ENCODE data around the gene GATB. TPM values are rescaled to one million over a fixed set of nuclear protein-coding genes. Genes with fewer than 3 reads are reported as not detected.

GATB gene
- total RNA-seq, 1 donor from 2014 or later, result 17.7 TPM

GRCh38 chr4:151729731-151730559 is 30.9 kb downstream of the GATB start:
- Histone ChIP-seq H3K36me3 (no peaks in the 10 kb centered on the region), H3K27me3 (no peaks in the 10 kb centered on the region), H3K4me1 (no peaks in the 10 kb centered on the region), H3K4me3 (no peak overlapping the region), H3K9me3 (no peaks in the 10 kb centered on the region), H3K27ac (no peak overlapping the region)
- ATAC-seq (no peak), DNase-seq (no peak)
- TF ChIP-seq CTCF (IDR thresholded peaks at IDR 0.05), result no peak
- intact Hi-C loops (cut with DNase I), result no loop called here

GRCh38 chr4:151728679-151729078 is 32.1 kb downstream of the GATB start:
- no peak overlapping the region for H3K4me3 ChIP-seq
- H3K4me1 ChIP-seq, result no peaks in the 10 kb centered on the region
- TF ChIP-seq CTCF (IDR thresholded peaks at IDR 0.05), result no peak
- no peaks in the 10 kb centered on the region for H3K9me3 ChIP-seq
- no peak for DNase-seq
- H3K36me3 ChIP-seq, result no peaks in the 10 kb centered on the region
- no peak for ATAC-seq
- H3K27me3 ChIP-seq, result no peaks in the 10 kb centered on the region
- H3K27ac ChIP-seq, result no peak overlapping the region
- intact Hi-C loops (cut with DNase I), result no loop called here

GRCh38 chr4:151728006-151728405 is 32.8 kb downstream of the GATB start:
- intact Hi-C loops (cut with DNase I), result no loop called here
- no peaks in the 10 kb centered on the region for H3K4me1 ChIP-seq
- no peaks in the 10 kb centered on the region for H3K36me3 ChIP-seq
- H3K9me3 ChIP-seq, result no peaks in the 10 kb centered on the region
- H3K27ac ChIP-seq, result no peak overlapping the region
- ATAC-seq (no peak), DNase-seq (no peak)
- H3K4me3 ChIP-seq, result no peak overlapping the region
- H3K27me3 ChIP-seq, result no peaks in the 10 kb centered on the region
- TF ChIP-seq CTCF (IDR thresholded peaks at IDR 0.05), result no peak

GRCh38 chr4:151727365-151727764 is 33.4 kb downstream of the GATB start:
- DNase-seq, result no peak
- intact Hi-C loops (cut with DNase I), result no loop called here
- Histone ChIP-seq H3K27me3 (no peaks in the 10 kb centered on the region), H3K4me3 (no peak overlapping the region), H3K4me1 (no peaks in the 10 kb centered on the region), H3K36me3 (no peaks in the 10 kb centered on the region), H3K9me3 (no peaks in the 10 kb centered on the region), H3K27ac (no peak overlapping the region)
- no peak for ATAC-seq
- no peak for TF ChIP-seq CTCF (IDR thresholded peaks at IDR 0.05)

GRCh38 chr4:151725087-151725486 is 35.7 kb downstream of the GATB start:
- no peak for ATAC-seq
- no peak for TF ChIP-seq CTCF (IDR thresholded peaks at IDR 0.05)

More at GRCh38 chr4:151725087-151725486, 35.7 kb downstream of the GATB start:
- H3K27ac ChIP-seq, result no peak overlapping the region
- intact Hi-C loops (cut with DNase I), result no loop called here
- no peaks in the 10 kb centered on the region for H3K27me3 ChIP-seq
- no peak for DNase-seq
- H3K4me3 ChIP-seq, result no peak overlapping the region
- no peaks in the 10 kb centered on the region for H3K36me3 ChIP-seq
- H3K9me3 ChIP-seq, result no peaks in the 10 kb centered on the region
- H3K4me1 ChIP-seq, result no peaks in the 10 kb centered on the region
